Small intestine (tissue), 7 donors: ENCODE measurements around the gene PRRX1. TPM values are rescaled to one million over a fixed set of nuclear protein-coding genes. Genes with fewer than 3 reads are reported as not detected.

Experiments
- DNase-seq, 2 donors: peaks; one replicate each; pipeline versions ENCODE4 v3.0.0 to v3.0.0-alpha.2; 2013
- FAIRE-seq: peaks from 2 replicates; lab custom pipeline; 2012; peaks lifted over from hg19 to GRCh38; lab: Jason Lieb, UNC
- H3K27ac ChIP-seq, 3 donors: one replicate each; pipeline ENCODE4 v1.5.1; 2013; ENCODE audit warnings: low read length in 2 of 3, mild to moderate bottlenecking in 2 of 3, control low read depth in 1 of 3, inconsistent platforms in 1 of 3, low read depth in 1 of 3, moderate library complexity in 1 of 3
- H3K27me3 ChIP-seq, 3 donors: one replicate each; pipeline ENCODE4 v1.6.1; 2013; ENCODE audit warnings: low read length in 3 of 3, inconsistent platforms in 1 of 3; ENCODE audit not compliant: control insufficient read depth in 3 of 3, insufficient read depth in 3 of 3
- H3K36me3 ChIP-seq, 3 donors: one replicate each; pipeline ENCODE4 v1.6.1; 2013; ENCODE audit warnings: low read length in 3 of 3, inconsistent platforms in 1 of 3, low read depth in 1 of 3, mild to moderate bottlenecking in 1 of 3, moderate library complexity in 1 of 3; ENCODE audit not compliant: control insufficient read depth in 3 of 3, insufficient read depth in 2 of 3
- H3K4me1 ChIP-seq, 3 donors: one replicate each; pipeline ENCODE4 v1.6.1; 2013; ENCODE audit warnings: low read length in 2 of 3, inconsistent platforms in 1 of 3, low read depth in 1 of 3, mild to moderate bottlenecking in 1 of 3, moderate library complexity in 1 of 3; ENCODE audit not compliant: control insufficient read depth in 3 of 3, insufficient read depth in 2 of 3
- H3K4me3 ChIP-seq, 3 donors: one replicate each; pipeline ENCODE4 v1.5.1; 2013; ENCODE audit warnings: low read length in 3 of 3, control low read depth in 1 of 3, inconsistent platforms in 1 of 3, low read depth in 1 of 3, mild to moderate bottlenecking in 1 of 3, moderate library complexity in 1 of 3
- H3K9me3 ChIP-seq, 2 donors: one replicate each; pipeline ENCODE4 v1.6.1; 2013; ENCODE audit warnings: low read depth in 1 of 2, low read length in 1 of 2; ENCODE audit not compliant: control insufficient read depth in 2 of 2, insufficient read depth in 1 of 2
- WGBS, 3 donors: extraction: QIAGEN DNeasy Blood & Tissue Kit; methylation state at CpG; one replicate each; pipeline ENCODE4 v1.1.7; 2013; 5-methylcytosine and 5-hydroxymethylcytosine counted together
- polyA plus RNA-seq, 4 donors: library from polyadenylated mRNA; stranded (reverse) in 3 of 4; unstranded in 1 of 4; fragments of 200-250 nt in 3 of 4; fragments of 120-200 nt in 1 of 4; gene quantifications; one replicate each; pipeline versions ENCODE4 v1.2.1 to v1.2.3, GENCODE V29; 2013
- donor health status: healthy with polysubstance abuse.
- donor health status: control.
- donor health status: control.
- donor health status: Bipolar disorder and iron deficiency.
- donor health status: healthy.

Gene PRRX1
- polyA plus RNA-seq, 4 donors: 0.22 to 1.7 (median 0.57) TPM

GRCh38 chr1:170698301-170699275 lies 34.7 kb downstream of the PRRX1 start:
- Histone ChIP-seq H3K4me3 (no peak overlapping the region), H3K4me1 (no peaks in the 10 kb centered on the region), H3K27me3 (no peaks in the 10 kb centered on the region), H3K27ac (no peak overlapping the region), H3K36me3 (no peaks in the 10 kb centered on the region), H3K9me3 (no peaks in the 10 kb centered on the region)
- DNase-seq: no peak
- WGBS, 3 donors: 74 to 82% (median 75%) methylated on average over 11 of the region's 11 CpGs
- FAIRE-seq: no peak

GRCh38 chr1:170699696-170700095 lies 35.8 kb downstream of the PRRX1 start:
- H3K27me3 ChIP-seq: no peaks in the 10 kb centered on the region
- no peaks in the 10 kb centered on the region for H3K4me1 ChIP-seq
- H3K27ac ChIP-seq: no peak overlapping the region
- 81 to 84% (median 81%) methylated on average over 8 of the region's 8 CpGs for WGBS, 3 donors
- H3K9me3 ChIP-seq: no peaks in the 10 kb centered on the region
- H3K4me3 ChIP-seq: no peak overlapping the region
- H3K36me3 ChIP-seq: no peaks in the 10 kb centered on the region
- FAIRE-seq: no peak
- no peak for DNase-seq

GRCh38 chr1:170700842-170701615 lies 37.1 kb downstream of the PRRX1 start:
- H3K27me3 ChIP-seq: no peaks in the 10 kb centered on the region
- no peak overlapping the region for H3K27ac ChIP-seq
- no peaks in the 10 kb centered on the region for H3K4me1 ChIP-seq
- H3K4me3 ChIP-seq: no peak overlapping the region
- H3K36me3 ChIP-seq: no peaks in the 10 kb centered on the region
- WGBS, 3 donors: 85 to 91% (median 87%) methylated on average over 1 of the region's 1 CpG
- DNase-seq (no peak), FAIRE-seq (no peak)
- H3K9me3 ChIP-seq: no peaks in the 10 kb centered on the region

GRCh38 chr1:170701962-170702361 lies 38.0 kb downstream of the PRRX1 start:
- no peak for DNase-seq
- no peak overlapping the region for H3K27ac ChIP-seq
- H3K27me3 ChIP-seq: no peaks in the 10 kb centered on the region
- no peak overlapping the region for H3K4me3 ChIP-seq
- FAIRE-seq: no peak
- H3K36me3 ChIP-seq: no peaks in the 10 kb centered on the region
- no peaks in the 10 kb centered on the region for H3K9me3 ChIP-seq
- WGBS, 3 donors: 78 to 91% (median 79%) methylated on average over 12 of the region's 12 CpGs
- H3K4me1 ChIP-seq: no peaks in the 10 kb centered on the region

GRCh38 chr1:170703591-170703990 lies 39.7 kb downstream of the PRRX1 start:
- no peak overlapping the region for H3K4me3 ChIP-seq
- FAIRE-seq: no peak
- WGBS, 3 donors: 58 to 86% (median 85%) methylated on average over 2 of the region's 2 CpGs
- H3K27me3 ChIP-seq: no peaks in the 10 kb centered on the region
- no peaks in the 10 kb centered on the region for H3K4me1 ChIP-seq
- no peak overlapping the region for H3K27ac ChIP-seq
- no peak for DNase-seq
- H3K36me3 ChIP-seq: no peaks in the 10 kb centered on the region
- no peaks in the 10 kb centered on the region for H3K9me3 ChIP-seq

GRCh38 chr1:170704256-170704655 lies 40.3 kb downstream of the PRRX1 start:
- no peaks in the 10 kb centered on the region for H3K27me3 ChIP-seq
- no peak overlapping the region for H3K4me3 ChIP-seq
- DNase-seq: no peak
- no peak overlapping the region for H3K27ac ChIP-seq
- no peaks in the 10 kb centered on the region for H3K9me3 ChIP-seq
- WGBS, 3 donors: 77 to 88% (median 84%) methylated on average over 3 of the region's 3 CpGs
- no peak for FAIRE-seq
- H3K4me1 ChIP-seq: no peaks in the 10 kb centered on the region
- H3K36me3 ChIP-seq: no peaks in the 10 kb centered on the region

GRCh38 chr1:170705981-170706380 lies 42.0 kb downstream of the PRRX1 start:
- DNase-seq (no peak), FAIRE-seq (no peak)
- Histone ChIP-seq H3K27me3 (no peaks in the 10 kb centered on the region), H3K4me1 (no peaks in the 10 kb centered on the region), H3K27ac (no peak overlapping the region), H3K4me3 (no peak overlapping the region), H3K9me3 (no peaks in the 10 kb centered on the region), H3K36me3 (no peaks in the 10 kb centered on the region)

- FAIRE-seq: no peak
- Histone ChIP-seq H3K9me3 (no peaks in the 10 kb centered on the region), H3K27ac (no peak overlapping the region), H3K4me3 (no peak overlapping the region), H3K36me3 (no peaks in the 10 kb centered on the region), H3K4me1 (no peaks in the 10 kb centered on the region), H3K27me3 (no peaks in the 10 kb centered on the region)
- no peak for DNase-seq
These were observed 43.2 kb downstream of the PRRX1 start for GRCh38 chr1:170707117-170707516.
